ENCODE results near the gene SARDH. TPM values are rescaled to one million over a fixed set of nuclear protein-coding genes. Genes with fewer than 3 reads are reported as not detected.

Gene SARDH
- total and polyA plus RNA-seq, 12 donors = 0.81 to 9.6 (median 3.0) TPM

DNA sequence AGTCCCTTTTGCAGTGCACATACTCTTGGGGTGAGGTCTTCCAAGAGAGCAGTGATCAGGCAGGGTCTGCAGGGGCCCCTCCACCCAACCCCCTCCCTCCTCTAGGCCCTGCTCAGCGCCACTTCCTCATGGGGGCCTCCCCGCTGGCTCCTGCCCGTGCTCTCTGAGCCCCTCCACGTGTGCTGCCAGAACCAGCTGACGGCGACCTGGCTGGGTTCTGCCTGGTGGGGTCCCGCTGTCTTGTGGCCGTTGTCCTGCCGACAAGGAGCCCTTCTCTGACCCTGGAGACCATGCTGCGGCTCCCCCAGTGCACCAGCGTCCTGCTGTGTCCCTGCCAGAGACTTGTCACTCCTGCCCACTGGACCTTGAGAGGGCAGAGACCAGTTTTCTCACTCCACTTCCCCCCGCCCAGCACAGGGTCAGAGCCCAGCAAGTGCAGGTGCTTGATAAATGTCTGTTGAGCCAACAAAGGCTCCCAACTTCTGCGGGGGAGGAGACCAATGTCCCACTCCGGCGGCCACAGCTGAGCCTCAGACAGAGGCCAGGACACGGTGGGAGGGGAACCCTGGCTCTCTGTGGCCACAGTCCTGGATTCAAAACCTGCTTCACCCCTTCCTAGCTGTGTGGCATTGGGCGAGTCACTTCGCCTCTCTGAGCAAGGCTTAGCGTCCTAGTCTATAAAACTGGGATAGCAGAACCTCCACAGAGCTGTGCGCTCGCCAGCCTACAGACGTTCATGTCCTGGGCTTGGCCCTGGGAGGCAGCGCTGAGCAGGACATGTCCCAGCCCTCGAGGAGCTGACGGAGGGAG, 24.8 kb downstream of the SARDH start:
- no peak overlapping the region for H3K4me3 ChIP-seq
- no peaks in the 10 kb centered on the region for H3K27me3 ChIP-seq
- no peaks in the 10 kb centered on the region for H3K9me3 ChIP-seq (replicated peaks in 1 of 3)
- no peaks in the 10 kb centered on the region for H3K36me3 ChIP-seq (replicated peaks in 1 of 2)
- peaks cover 0 to 11% of the 10 kb centered on the region in 2 donors for H3K4me1 ChIP-seq (replicated peaks in 1 of 2)
- intact Hi-C loops (cut with DNase I) = loop anchor here in 1 of 2 donors (10.0 kb wide), 1 partner anchor 139 kb away; no protein-coding TSS in a partner anchor
- TF ChIP-seq POLR2A (IDR thresholded peaks at IDR 0.05) = no peak
- TF ChIP-seq, protein P1, sequence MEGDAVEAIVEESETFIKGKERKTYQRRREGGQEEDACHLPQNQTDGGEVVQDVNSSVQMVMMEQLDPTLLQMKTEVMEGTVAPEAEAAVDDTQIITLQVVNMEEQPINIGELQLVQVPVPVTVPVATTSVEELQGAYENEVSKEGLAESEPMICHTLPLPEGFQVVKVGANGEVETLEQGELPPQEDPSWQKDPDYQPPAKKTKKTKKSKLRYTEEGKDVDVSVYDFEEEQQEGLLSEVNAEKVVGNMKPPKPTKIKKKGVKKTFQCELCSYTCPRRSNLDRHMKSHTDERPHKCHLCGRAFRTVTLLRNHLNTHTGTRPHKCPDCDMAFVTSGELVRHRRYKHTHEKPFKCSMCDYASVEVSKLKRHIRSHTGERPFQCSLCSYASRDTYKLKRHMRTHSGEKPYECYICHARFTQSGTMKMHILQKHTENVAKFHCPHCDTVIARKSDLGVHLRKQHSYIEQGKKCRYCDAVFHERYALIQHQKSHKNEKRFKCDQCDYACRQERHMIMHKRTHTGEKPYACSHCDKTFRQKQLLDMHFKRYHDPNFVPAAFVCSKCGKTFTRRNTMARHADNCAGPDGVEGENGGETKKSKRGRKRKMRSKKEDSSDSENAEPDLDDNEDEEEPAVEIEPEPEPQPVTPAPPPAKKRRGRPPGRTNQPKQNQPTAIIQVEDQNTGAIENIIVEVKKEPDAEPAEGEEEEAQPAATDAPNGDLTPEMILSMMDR (IDR thresholded peaks at IDR 0.05) = no peak
- peak overlapping the region in 3 of 5 donors; percentile 59 to 92 (median 63) for H3K27ac ChIP-seq
- WGBS, 4 donors = 70 to 81% (median 77%) methylated on average over 13 to 25 of the region's 25 CpGs
- DNase-seq = peak in 1 of 7 donors; percentile 10

DNA sequence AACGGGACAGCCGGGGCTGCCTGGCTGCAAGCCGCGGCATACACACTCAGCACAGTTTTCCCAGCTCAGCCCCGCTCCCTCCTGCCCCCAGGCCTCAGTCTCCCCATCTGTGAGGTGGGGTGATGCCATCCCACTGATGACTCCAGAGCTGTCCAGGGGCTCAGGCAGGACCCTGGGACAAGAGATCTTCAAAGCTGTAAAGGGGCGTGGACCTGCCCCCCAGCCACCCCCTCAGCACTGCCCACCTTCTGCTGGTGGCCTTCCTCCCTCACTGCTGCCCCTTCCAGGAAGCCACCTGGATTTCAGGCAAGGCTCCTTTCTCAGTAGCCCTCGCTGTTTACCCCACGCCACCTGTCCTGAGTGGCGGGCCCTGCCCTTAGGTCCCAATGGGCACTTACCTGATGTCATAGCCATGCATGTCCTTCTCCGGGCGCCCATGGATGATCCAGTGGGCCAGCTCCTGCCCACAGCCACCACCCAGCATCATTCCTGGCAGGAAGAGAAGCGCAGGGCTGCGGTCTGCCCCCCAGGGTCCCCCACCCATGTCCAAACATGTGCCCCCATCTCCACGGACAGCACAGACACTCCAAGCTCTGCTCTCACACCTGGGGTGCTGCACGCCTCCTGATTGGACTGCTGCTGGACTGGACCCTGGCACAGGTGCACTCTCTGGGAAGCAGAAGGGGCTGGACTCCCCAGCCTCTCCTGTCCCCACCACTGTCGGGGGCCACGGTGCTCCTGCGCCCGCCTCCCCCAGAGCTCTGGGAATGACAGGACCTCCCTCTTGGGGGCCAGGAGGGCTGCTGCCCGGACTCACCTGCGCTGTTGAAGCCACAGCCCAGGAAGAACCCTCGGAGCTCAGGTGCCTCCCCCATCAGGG, 25.7 kb downstream of the SARDH start:
- Histone ChIP-seq H3K27ac (peak overlapping the region in 3 of 5 donors; percentile 40 to 92 (median 63)), H3K4me3 (no peak overlapping the region), H3K4me1 (replicated peaks in 1 of 2) (peaks cover 0 to 11% of the 10 kb centered on the region in 2 donors), H3K9me3 (replicated peaks in 1 of 3) (no peaks in the 10 kb centered on the region), H3K27me3 (no peaks in the 10 kb centered on the region), H3K36me3 (replicated peaks in 1 of 2) (no peaks in the 10 kb centered on the region)
- DNase-seq = peak in 1 of 7 donors; percentile 2
- intact Hi-C loops (cut with DNase I) = loop anchor here in 1 of 2 donors (10.0 kb wide), 1 partner anchor 138 kb away; no protein-coding TSS in a partner anchor
- TF ChIP-seq POLR2A (IDR thresholded peaks at IDR 0.05) = no peak
- TF ChIP-seq, protein P1 (IDR thresholded peaks at IDR 0.05) = no peak
- 79 to 86% (median 84%) methylated on average over 11 to 22 of the region's 22 CpGs for WGBS, 4 donors

GRCh38 chr9:133711428-133712220, 26.5 kb downstream of the SARDH start:
- WGBS, 4 donors = 74 to 89% (median 77%) methylated on average over 12 to 32 of the region's 32 CpGs
- H3K9me3 ChIP-seq (replicated peaks in 1 of 3) = no peaks in the 10 kb centered on the region
- peaks cover 0 to 11% of the 10 kb centered on the region in 2 donors for H3K4me1 ChIP-seq (replicated peaks in 1 of 2)
- H3K36me3 ChIP-seq (replicated peaks in 1 of 2) = no peaks in the 10 kb centered on the region
- no peak overlapping the region for H3K4me3 ChIP-seq
- TF ChIP-seq, protein P1 (IDR thresholded peaks at IDR 0.05) = no peak
- no peak for TF ChIP-seq POLR2A (IDR thresholded peaks at IDR 0.05)
- intact Hi-C loops (cut with DNase I) = loop anchor here in 1 of 2 donors (10.0 kb wide), 1 partner anchor 137 kb away; no protein-coding TSS in a partner anchor
- H3K27me3 ChIP-seq = no peaks in the 10 kb centered on the region
- peak overlapping the region in 3 of 5 donors; percentile 40 to 92 (median 63) for H3K27ac ChIP-seq
- peak in 6 of 7 donors; percentile 35 to 75 (median 52) for DNase-seq
